Gastrocnemius medialis (tissue), 4 donors: ENCODE measurements around the gene ERBIN.

Experiments used
- POLR2A ChIP-seq, 2 donors: fragments of 450-650 bp; IDR thresholded peaks; one replicate each; pipeline ENCODE4 v1.6.1; 2017; ENCODE audit warnings: antibody characterized with exemption in 2 of 2, mild to moderate bottlenecking in 2 of 2, moderate library complexity in 2 of 2
- TF ChIP-seq, protein P1 (sequence below), 5 experiments: fragments of 450-650 bp in 3 of 5; fragments of 200-600 bp in 2 of 5; sonication (generic) in 2 of 5; IDR thresholded peaks in 4 of 5; conservative IDR thresholded peaks in 1 of 5; 1 replicate in 4 of 5; 2 replicates in 1 of 5; pipeline ENCODE4 v1.5.1; 2016 to 2019; ENCODE audit warnings: antibody characterized with exemption in 5 of 5, mild to moderate bottlenecking in 3 of 5, moderate library complexity in 3 of 5

DNA sequence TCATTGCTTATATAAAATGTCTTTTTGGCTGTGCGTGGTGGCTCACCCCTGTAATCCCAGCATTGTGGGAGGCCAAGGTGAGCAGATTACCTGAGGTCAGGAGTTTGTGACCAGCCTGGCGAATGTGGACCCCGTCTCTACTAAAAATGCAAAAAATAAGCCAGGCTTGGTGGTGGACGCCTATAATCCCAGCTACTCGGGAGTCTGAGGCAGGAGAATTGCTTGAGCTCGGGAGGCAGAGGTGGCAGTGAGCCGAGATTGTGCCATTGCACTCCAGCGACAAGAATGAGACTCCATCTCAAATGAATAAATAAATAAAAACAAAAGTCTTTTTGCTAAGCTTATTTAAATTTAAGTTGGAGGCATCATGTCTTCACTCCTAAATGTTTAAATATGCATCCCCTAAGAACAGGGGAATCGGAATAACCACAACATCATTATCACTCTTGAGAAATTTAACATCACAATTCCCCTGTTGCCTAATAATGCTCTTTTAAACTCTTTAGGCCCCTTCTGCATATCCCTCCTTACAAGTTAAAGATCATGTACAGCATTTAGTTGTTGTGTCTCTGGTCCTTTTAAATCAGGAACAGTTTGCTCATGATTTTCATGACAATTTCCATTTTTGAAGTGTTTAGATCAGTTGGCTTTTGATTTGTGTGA, 72.8 kb downstream of the ERBIN start:
- TF ChIP-seq, protein P1, sequence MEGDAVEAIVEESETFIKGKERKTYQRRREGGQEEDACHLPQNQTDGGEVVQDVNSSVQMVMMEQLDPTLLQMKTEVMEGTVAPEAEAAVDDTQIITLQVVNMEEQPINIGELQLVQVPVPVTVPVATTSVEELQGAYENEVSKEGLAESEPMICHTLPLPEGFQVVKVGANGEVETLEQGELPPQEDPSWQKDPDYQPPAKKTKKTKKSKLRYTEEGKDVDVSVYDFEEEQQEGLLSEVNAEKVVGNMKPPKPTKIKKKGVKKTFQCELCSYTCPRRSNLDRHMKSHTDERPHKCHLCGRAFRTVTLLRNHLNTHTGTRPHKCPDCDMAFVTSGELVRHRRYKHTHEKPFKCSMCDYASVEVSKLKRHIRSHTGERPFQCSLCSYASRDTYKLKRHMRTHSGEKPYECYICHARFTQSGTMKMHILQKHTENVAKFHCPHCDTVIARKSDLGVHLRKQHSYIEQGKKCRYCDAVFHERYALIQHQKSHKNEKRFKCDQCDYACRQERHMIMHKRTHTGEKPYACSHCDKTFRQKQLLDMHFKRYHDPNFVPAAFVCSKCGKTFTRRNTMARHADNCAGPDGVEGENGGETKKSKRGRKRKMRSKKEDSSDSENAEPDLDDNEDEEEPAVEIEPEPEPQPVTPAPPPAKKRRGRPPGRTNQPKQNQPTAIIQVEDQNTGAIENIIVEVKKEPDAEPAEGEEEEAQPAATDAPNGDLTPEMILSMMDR (IDR thresholded peaks at IDR 0.05 in 4 of 5, conservative IDR thresholded peaks at IDR 0.05 in 1 of 5): no peak
- TF ChIP-seq POLR2A (IDR thresholded peaks at IDR 0.05): no peak
